Erythroblast (primary cell): ENCODE results near the gene ADAMTS13.

Source experiments
- GATA1 ChIP-seq: IDR thresholded peaks from 2 replicates; pipeline ENCODE4 v1.6.1; 2011; ENCODE audit warnings: low read depth, mild to moderate bottlenecking, control low read depth, low read length, moderate library complexity
- POLR2A ChIP-seq: IDR thresholded peaks from 2 replicates; pipeline ENCODE4 v1.6.1; 2011; ENCODE audit warnings: mild to moderate bottlenecking, low read length

DNA sequence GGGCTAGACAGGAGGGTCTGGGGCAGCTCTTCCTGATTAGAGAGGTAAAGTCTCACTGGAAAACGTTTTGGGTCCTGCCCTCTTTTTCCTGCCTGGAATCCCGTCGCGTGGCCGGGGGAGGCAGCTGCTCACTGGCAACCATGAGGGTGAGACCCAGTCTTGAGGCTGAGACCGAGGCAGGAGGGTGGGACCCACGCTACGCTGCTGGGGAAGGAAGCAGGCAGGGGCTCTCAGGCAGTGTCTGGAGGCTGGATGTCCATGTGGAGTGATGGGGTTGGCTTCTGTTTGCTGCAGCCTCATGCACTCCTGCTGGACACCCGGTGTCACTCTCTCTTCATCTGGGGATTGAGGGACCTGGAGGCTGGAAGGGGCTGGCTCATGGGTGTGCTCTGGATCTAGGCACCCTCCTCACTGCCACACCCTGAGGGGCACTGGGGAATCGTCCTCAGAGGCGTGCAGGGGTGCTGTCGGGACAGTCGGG, 68.1 kb downstream of the ADAMTS13 start:
- no peak for TF ChIP-seq POLR2A
- no peak for TF ChIP-seq GATA1
